HuH-7 (cell line): ENCODE measurements around the gene DDIT3.

ENCODE experiments used
- DNase-seq: peaks from one replicate; pipeline ENCODE4 v3.0.0; 2011; ENCODE audit warnings: low spot score

Gene DDIT3

DNA sequence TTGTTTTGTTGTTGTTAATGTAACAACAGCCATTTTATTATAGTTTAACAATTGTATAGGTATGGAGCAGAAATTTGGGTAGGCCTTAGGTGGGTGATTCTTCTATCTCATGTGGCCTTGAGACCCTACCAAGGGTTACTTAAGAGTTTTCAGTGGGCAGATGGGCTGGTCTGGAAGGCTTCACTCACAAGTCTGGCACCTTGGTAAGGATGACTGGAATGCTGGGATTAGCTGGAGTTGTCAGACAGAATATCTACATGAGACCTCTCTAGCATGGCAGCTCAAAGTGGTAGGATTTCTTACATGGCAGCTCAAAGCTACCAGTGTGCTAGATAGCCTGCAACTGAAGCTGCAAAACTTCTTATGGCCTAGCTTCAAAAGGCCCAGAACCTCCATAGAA lies 34.6 kb downstream of the DDIT3 start:
- no peak for DNase-seq

DNA sequence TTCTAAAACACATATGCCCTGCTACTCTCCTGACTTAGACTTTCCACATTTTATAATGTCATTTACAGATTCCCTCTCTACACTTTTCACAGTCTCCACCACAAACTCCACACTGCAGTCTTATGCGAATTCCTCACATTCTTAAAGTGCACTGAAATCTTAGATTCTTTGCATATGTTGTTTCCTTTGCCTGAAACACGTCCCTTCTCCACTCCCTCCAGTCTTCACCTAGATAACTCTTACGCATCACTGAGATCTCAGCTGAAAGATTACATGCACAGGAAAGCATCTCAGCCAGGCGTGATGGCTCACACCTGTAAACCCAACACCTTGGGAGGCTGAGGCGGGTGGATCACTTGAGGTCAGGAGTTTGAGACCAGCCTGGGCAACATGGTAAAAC lies 36.8 kb downstream of the DDIT3 start:
- DNase-seq: no peak

DNA sequence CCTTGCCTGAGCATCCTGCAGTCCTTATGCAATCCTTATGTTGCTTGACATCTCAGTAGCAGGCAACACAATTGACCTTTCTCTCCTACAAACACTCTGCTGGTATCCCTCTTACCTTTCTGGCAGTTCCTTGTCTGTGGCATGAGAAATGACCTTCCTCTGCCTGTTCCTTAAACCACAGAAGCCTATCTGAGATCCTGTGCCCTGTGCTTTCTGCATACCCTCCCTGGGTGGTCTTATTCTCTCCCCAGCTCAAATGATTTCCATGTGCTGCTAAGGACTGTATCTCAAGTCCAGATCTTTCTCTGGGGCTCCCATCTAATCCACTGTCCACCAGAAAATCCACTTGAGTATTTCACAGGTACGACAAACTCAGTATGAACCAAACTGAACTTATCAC lies 38.6 kb downstream of the DDIT3 start:
- no peak for DNase-seq

DNA sequence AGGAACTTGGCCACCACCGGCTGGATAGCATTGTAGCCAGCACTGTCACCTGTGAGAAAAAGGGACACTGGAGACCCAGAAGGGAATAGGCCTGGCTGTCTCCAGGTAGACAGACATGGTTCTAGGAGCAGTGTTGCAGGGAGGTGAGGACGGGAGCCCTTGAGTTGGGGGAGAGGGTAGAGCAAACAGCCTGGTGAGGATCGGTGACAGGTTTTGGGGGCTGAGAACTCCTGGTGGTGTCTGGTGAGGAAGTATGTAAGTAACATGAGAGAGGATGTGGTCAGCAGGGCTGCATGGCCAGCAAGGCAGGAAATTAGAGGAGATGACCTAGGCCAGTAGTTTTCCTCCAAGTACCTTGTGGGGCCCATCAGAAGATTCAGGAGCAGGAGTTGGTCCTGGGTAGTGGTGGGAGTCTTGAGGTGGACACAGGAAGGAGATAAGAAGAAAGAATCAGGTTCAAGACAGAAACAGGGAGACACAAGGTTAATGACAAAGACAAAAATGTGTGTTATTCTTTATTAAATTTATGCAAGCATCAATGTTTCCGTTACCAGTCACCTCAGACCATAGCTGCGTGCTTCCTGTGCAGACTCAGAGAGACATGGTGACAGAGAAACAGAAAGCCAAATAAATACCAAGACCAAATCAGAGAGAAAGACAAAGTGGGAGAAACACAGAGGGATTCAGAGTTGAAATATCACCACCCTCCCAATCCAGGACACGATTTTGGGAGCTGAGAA lies 40.8 kb downstream of the DDIT3 start, which contains the start of gene ARHGAP9:
Gene ARHGAP9 (minus strand): TSS at position 491 of the 740 bp plus-strand sequence. CDS start 460 bp downstream, at position 31.
- DNase-seq: no peak

DNA sequence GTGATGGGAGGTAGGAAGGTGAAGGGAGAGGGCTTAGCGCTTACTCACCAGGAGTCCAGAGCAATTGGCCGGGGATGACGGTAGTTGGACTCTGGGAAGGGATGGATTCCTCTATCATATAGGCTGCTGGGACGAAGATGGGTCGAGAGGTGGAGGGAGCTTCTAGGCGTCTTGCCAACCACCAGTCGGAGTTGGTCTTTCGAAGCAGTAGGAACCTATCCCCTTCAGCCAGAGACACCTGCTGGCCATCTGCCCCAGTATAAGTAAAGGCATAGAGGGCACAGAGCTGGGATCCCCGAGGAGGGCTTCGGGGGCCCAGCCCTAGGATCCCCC lies 41.3 kb downstream of the DDIT3 start:
- DNase-seq: no peak

DNA sequence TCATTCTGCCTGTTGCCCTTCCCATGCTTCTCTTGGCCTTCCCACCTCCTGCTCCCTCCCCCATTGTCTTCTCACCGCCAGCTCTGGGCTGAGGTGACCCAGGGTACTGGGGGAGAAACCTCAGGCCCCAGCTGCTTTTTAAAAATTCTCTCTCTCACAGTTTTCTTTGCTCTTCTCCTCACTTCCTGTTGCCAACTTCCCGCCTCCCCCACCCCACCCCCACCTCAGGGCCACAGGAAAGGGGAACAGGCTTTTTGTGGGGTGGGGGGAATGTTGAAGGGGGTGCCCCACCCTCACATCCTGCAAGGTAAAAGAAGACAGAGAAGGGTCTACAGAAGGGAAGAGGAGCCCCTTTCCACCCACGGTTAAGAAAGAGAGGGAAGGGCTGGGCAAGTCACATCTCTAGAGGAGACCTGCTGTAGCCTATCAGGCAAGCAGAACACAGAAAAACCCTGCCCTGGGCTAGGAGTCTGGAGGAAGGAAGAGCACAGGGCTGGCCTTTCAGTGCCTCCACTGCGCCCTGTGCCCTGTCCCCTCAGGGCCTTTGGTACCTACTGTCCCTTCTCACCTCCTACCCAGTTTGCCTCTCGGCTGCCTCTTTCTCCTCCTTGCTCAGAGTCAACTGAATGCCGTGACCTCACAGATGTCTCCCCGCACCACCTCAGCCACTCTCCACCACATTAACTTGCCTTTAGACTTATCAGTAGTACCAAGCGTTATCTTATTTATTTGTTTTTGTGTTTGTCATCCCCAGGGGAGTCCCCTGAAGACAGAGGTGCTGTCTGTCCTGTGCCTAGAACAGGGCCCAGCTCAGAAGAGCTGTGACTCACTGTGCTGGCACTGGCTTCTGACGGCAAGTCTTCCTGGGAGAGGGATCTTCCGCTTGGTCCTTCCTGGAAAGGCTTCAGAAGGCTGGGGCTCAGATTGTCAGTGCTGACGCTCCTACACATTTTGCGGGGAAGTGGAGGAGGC lies 42.3 kb downstream of the DDIT3 start:
- no peak for DNase-seq

DNA sequence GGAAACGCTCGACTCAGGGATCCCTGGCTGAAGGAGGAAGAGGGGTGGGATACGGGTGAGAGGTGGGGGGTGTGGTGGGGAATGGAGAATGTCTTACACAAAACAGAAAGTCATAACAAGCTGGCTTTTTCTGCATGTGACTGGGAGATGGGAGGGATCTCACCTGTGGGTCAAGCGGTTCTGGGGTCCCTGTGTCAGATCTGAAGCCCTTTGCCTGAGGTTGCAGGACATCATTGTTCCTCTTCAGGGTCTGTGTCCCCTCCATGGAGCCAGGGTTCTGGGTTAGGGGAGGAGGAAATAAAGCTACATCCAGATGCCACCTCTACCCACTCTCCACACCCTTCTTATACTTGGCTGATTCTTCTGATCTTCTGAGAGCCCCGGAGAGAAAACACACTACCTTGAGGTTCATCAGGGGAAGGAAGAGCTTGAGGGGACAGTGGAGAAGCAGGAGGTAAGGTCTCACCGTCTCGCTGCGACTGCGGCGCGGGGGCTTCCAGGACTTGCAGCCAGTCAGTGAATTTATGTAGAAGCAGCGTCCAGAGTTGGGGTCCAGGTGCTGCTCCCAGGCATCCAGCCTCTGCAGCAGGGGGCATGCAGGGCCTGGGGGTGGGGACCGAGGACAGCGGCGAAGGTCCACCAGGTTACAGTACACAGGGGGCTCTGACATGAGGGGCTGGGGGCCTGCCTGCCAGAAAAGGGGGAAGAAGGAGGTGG lies 43.2 kb downstream of the DDIT3 start:
- DNase-seq: no peak

DNA sequence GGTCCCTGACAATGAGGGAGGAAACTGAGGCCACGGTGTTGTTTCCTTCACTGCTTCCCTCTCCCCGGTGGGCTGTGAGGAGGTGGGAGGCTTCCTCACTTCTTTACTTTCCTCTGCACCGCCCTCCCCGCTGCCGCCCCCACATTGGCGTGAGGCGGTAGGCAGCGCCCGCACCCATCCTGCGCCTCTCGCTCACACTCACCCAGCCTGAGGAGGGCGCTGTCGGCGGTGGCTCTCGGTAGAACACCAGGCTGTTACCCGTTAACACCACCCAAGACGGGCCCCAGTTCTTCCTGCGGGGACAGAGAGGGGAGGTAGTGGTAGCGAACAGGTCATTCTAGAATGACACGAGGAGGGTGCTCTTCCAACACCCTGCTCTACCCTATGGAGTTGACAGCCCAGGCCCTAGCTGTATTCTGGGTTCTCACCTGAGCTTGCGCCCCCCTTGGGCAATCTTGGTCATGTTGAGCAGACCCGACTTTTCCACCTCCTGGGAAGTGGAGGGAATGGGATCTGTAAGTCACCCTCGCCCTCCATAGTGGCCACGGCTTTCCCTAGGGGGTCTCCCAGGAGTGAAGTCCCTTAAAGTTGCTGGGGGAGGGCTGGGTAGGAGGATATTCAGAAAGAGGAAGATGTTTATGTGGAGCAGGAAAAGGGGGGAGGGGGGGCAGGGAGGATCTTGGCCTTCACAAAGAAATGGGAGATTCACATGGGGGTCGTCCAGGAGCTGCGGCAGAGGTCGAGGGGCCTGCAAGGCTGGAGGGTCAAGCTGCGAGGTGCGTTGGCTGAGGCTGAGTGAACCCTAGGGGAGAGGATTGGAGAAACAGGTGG lies 43.9 kb downstream of the DDIT3 start:
- peak; percentile 66 for DNase-seq

DNA sequence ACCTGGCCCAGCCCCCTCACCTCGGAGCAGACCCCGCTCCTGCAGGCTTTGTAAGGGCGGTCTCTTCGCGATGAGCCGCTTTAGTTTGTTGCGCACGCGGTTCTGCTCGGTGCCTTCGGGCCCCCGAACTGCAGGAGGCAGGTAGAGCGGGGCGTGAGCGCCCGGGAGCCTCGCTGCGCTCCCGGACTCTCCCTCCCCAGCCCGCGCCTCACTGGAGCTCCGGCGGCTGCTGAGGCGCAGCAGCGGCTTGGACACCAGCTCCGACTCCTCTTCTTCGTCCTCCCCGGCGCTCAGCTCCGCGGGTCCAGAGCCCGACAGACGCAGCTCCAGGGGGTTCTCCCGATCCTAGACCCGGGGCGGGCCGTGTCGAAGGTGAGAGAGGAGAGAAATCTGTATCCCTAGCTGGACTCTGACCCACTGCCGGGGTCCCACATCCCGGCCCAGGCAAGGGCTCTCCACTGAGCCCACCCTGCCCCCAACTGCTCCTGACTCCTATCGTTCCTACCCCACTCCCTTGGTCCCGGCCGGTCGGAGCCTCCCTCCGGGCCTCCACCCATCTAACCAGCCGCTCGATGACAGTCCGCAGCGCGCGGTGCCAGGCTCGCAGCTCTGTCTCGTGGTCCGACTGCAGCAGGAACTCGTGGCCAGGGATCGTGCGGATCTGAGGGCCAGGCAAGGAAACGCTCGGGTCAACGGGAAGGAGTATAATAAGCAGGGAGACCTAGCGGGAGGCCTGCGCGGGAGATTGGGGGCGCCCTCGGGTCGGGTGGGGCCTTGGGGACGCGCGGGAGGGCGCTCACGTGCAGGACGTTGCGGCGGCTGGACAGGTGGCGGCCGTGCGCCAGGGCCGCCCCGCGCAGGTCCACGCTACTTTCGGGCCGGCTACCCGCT lies 44.8 kb downstream of the DDIT3 start:
- no peak for DNase-seq

DNA sequence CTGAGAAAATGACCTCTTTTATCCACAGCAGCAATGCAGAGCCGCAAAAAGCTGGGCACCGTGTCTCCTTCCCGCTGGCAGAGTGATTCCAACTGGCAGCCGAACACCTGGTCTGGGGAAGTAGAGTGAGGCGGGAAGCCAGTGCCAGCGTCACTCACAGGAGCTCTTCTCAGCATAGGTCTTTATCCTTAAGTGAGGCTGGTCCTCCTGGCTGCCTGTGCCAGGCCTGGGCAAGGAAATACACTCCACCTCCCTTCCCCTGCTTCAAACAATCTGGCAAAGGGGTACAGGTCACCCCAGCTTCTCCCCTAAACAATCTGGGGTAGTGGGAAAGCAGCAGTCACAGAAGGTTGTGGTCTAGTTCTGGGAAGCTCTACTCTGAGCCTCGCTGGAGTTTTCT lies 45.5 kb downstream of the DDIT3 start:
- DNase-seq: no peak

DNA sequence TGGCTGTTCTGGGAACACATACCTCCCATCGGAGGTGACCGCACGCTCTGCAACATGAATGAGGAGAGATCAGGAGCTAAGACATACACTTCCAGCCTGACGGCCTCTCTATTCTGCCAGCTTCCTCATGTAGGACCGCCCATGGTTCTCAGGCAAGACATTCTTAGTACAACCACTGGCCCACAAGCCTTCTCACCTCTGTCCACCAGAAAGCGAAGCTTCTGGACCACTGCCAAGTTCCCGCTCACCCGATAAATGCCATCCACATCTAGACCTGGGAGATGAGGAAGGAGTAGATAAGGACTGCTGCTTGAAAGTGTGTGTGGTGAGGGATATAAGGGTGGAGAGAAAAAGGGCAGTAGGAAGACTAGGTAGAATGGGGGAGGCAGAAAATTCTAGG lies 45.9 kb downstream of the DDIT3 start:
- DNase-seq: no peak

DNA sequence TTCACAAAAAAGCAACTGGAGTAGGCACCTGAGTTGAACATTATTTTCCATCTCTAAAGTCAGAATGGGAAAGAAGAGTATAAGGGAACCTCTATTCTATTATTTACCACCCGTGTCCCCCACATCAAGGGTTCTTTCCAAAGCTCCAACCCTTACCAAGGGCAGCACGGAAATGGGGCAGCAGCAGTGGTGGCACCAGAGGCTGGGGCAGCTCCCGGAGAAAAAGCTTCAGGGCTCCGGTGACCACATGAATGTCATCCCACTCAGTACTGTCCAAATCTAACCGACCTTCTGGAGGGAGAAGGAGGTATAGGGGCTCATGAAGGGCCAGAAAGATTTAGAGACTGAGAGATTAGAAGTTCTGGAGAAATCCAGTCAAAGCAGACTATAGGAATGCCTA lies 46.4 kb downstream of the DDIT3 start:
- DNase-seq: no peak

DNA sequence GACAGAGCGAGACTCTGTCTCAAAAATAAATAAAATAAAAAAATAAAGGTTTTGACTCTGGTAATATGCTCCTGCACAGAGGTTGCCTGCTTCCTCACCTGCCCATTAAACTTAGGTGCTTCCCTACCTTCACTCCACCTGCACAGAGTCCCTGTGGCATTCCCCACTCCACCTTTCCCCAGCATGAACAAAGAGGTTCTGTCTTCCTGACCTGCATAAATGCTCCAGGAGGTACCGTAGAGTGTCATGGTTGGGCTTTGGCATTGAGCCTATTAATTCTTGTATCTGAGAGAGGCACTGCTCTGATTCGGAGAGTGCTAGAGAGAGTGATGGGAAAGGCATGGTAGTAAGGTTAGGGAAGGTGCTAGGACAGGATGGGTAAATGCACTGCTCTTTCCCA lies 46.9 kb downstream of the DDIT3 start:
- DNase-seq: no peak

DNA sequence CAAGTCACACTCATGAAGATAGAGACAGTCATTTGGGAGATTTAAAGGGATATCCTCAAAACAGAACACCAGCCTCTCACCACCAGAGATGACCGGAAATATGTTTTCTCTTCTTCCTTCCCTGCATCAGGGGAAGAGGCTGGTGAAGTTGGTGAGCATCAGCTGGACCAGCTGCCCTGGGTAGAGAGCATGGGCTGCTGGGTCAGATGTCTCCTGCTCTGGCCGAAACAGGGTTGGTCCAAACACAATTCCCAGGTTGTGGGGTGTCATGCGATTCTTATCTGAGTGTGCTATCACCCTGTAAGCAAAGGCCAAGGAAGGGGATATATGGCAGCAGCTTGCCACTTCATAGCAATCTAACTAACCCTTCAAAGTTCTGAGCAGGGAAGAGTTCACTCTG lies 47.9 kb downstream of the DDIT3 start:
- no peak for DNase-seq

DNA sequence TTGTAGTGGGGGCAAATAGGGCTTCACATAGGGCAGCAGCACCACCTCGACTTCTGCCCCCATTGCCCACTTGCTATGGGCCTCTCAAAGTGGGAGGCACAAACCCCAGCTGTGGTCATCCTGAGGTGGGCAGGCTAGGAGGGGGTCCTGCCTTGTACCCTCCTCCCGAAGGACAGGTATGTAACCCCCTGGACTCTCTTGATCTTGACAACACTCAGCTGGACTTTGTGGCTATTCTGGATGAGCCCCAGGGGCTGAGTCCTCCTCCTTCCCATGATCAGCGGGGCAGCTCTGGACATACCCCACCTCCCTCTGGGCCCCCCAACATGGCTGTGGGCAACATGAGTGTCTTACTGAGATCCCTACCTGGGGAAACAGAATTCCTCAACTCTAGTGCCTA lies 48.7 kb downstream of the DDIT3 start:
- no peak for DNase-seq

DNA sequence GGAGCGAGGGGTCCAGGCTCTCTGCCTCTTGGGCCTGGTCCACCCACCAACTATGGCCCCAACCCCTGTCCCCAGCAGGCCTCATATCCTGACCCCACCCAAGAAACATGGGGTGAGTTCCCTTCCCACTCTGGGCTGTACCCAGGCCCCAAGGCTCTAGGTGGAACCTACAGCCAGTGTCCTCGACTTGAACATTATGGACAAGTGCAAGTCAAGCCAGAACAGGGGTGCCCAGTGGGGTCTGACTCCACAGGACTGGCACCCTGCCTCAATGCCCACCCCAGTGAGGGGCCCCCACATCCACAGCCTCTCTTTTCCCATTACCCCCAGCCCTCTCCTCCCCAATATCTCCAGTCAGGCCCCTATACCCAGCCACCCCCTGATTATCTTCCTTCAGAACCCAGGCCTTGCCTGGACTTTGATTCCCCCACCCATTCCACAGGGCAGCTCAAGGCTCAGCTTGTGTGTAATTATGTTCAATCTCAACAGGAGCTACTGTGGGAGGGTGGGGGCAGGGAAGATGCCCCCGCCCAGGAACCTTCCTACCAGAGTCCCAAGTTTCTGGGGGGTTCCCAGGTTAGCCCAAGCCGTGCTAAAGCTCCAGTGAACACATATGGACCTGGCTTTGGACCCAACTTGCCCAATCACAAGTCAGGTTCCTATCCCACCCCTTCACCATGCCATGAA lies 49.2 kb downstream of the DDIT3 start:
- no peak for DNase-seq

DNA sequence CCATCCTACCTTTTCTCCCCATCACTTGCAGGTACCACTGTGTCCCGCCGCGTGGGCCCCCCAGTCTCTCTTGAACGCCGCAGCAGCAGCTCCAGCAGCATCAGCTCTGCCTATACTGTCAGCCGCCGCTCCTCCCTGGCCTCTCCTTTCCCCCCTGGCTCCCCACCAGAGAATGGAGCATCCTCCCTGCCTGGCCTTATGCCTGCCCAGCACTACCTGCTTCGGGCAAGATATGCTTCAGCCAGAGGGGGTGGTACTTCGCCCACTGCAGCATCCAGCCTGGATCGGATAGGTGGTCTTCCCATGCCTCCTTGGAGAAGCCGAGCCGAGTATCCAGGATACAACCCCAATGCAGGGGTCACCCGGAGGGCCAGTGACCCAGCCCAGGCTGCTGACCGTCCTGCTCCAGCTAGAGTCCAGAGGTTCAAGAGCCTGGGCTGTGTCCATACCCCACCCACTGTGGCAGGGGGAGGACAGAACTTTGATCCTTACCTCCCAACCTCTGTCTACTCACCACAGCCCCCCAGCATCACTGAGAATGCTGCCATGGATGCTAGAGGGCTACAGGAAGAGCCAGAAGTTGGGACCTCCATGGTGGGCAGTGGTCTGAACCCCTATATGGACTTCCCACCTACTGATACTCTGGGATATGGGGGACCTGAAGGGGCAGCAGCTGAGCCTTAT lies 49.9 kb downstream of the DDIT3 start:
- no peak for DNase-seq

DNA sequence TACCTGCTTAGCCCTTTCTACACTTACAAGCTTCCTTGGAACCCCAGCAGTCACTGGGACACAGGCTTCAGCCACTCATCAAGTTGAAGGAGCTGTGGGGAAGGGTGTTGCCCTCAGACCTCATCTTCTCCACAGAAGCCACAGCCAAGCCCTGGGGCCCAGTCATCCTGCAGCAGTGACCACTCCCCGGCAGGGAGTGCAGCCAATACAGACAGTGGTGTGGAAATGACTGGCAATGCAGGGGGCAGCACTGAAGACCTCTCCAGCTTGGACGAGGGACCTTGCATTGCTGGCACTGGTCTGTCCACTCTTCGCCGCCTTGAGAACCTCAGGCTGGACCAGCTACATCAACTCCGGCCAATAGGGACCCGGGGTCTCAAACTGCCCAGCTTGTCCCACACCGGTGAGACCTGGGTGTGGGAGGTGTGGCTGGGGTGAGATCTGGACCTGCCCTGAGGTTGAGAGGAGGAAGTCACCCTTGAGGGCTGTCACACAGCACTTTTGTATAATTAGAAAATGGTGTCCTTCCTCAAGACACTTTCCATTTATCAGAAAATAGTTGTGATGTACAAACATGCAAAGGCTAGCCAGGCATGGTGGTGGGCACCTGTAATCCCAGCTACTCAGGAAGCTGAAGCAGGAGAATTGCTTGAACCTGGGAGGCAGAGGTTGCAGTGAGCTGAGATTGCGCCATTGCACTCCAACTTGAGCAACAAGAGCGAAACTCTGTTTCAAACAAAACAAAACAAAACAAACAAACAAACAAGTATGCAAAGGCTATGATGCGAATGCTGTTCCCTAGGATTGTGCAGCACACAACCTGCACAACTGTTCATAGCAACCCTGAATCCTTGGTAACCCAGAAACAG lies 50.8 kb downstream of the DDIT3 start:
- DNase-seq: no peak

DNA sequence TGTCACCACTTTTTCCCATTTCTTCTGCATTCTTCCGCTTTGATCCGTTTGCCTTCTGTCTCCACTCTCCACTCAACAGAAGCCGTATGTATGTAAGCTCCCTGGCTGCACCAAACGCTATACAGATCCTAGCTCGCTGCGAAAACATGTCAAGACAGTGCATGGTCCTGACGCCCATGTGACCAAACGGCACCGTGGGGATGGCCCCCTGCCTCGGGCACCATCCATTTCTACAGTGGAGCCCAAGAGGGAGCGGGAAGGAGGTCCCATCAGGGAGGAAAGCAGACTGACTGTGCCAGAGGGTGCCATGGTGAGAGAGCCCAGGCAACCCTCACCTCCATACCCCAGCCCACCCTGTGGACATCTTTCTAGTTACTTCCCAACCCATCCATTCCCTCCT lies 52.4 kb downstream of the DDIT3 start:
- no peak for DNase-seq
